ENCODE measurements around the gene CFAP46.

Gene CFAP46

DNA sequence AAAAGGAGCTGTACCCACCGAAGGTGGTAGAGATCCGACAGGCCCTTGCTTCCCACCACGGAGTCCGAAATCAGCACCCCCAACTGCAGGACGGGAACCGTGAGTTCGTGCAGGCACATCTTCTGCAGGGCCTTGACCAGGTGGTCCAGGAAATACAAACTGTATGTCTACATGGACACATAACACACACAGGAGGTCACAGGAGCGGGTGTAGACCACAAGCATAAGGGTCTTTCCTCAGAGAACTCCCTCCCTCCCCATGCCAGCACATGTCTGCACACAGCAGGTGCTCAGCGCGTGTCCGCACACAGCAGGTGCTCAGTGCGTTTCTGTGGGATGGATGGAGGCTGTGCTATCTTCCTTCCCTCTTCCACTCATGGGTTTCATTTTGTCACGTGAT lies 69.7 kb downstream of the CFAP46 start:
- TF ChIP-seq SIN3A (IDR thresholded peaks at IDR 0.05; ENCODE audit: borderline replicate concordance, insufficient read depth, low read length): no peak
- no peak for TF ChIP-seq POLR2AphosphoS5 (IDR thresholded peaks at IDR 0.05; ENCODE audit: low read depth, low read length)
- no peak for TF ChIP-seq TAF1 (IDR thresholded peaks at IDR 0.05; ENCODE audit: borderline replicate concordance, insufficient read depth, low read length)
- TF ChIP-seq FOXP2 (optimal IDR thresholded peaks at IDR 0.05; ENCODE audit: borderline replicate concordance, extremely low read depth, extremely low read length, insufficient read depth): no peak
- TF ChIP-seq, protein P1, sequence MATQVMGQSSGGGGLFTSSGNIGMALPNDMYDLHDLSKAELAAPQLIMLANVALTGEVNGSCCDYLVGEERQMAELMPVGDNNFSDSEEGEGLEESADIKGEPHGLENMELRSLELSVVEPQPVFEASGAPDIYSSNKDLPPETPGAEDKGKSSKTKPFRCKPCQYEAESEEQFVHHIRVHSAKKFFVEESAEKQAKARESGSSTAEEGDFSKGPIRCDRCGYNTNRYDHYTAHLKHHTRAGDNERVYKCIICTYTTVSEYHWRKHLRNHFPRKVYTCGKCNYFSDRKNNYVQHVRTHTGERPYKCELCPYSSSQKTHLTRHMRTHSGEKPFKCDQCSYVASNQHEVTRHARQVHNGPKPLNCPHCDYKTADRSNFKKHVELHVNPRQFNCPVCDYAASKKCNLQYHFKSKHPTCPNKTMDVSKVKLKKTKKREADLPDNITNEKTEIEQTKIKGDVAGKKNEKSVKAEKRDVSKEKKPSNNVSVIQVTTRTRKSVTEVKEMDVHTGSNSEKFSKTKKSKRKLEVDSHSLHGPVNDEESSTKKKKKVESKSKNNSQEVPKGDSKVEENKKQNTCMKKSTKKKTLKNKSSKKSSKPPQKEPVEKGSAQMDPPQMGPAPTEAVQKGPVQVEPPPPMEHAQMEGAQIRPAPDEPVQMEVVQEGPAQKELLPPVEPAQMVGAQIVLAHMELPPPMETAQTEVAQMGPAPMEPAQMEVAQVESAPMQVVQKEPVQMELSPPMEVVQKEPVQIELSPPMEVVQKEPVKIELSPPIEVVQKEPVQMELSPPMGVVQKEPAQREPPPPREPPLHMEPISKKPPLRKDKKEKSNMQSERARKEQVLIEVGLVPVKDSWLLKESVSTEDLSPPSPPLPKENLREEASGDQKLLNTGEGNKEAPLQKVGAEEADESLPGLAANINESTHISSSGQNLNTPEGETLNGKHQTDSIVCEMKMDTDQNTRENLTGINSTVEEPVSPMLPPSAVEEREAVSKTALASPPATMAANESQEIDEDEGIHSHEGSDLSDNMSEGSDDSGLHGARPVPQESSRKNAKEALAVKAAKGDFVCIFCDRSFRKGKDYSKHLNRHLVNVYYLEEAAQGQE (IDR thresholded peaks at IDR 0.05; ENCODE audit: insufficient read depth in 1 of 2, low read depth in 2 of 2, low read length in 2 of 2): no peak

DNA sequence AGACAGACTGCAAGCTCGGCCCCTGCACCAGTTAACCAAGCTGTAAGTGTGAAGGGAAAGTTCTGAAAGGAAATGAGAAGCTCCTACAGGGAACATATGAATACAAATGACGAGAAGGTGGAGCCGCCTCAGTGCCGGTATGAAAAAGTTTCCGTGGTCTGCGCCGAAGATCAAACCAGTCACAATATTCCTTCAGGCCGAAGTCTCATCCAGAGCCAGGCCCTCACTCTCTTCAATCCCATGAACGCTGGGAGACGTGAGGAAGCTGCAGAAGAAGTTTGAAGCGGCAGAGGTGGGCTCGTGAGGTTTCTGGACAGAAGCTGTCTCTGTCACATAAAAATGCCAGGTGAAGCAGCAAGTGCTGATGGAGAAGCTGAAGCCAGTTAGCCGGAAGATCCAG lies 71.9 kb downstream of the CFAP46 start:
- TF ChIP-seq TAF1 (IDR thresholded peaks at IDR 0.05; ENCODE audit: borderline replicate concordance, insufficient read depth, low read length): no peak
- TF ChIP-seq FOXP2 (optimal IDR thresholded peaks at IDR 0.05; ENCODE audit: borderline replicate concordance, extremely low read depth, extremely low read length, insufficient read depth): no peak
- TF ChIP-seq SIN3A (IDR thresholded peaks at IDR 0.05; ENCODE audit: borderline replicate concordance, insufficient read depth, low read length): no peak
- no peak for TF ChIP-seq POLR2AphosphoS5 (IDR thresholded peaks at IDR 0.05; ENCODE audit: low read depth, low read length)
- TF ChIP-seq, protein P1 (IDR thresholded peaks at IDR 0.05; ENCODE audit: insufficient read depth in 1 of 2, low read depth in 2 of 2, low read length in 2 of 2): no peak

DNA sequence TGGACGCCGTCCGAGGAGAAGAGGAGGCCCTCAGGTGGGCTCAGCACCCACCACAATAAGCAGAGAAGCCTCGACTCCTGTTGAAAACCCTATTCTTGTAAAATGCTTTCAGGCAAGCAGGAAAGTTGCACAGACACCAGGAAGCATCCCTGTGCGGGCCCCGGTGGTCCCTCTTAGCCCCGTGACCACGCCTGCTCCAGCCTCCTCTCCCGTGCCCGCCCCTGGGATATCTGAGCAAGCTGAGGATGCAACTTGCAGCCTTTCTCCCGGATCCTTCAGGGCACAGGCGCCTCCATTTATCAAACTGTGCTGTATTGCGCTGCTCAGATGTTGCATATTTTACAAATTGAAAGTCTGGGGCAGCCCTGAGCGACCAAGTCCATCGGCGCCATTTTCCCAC lies 72.7 kb downstream of the CFAP46 start:
- TF ChIP-seq POLR2AphosphoS5 (IDR thresholded peaks at IDR 0.05; ENCODE audit: low read depth, low read length) (no peak), SIN3A (IDR thresholded peaks at IDR 0.05; ENCODE audit: borderline replicate concordance, insufficient read depth, low read length) (no peak), FOXP2 (optimal IDR thresholded peaks at IDR 0.05; ENCODE audit: borderline replicate concordance, extremely low read depth, extremely low read length, insufficient read depth) (no peak)
- TF ChIP-seq, protein P1 (IDR thresholded peaks at IDR 0.05; ENCODE audit: insufficient read depth in 1 of 2, low read depth in 2 of 2, low read length in 2 of 2): no peak

DNA sequence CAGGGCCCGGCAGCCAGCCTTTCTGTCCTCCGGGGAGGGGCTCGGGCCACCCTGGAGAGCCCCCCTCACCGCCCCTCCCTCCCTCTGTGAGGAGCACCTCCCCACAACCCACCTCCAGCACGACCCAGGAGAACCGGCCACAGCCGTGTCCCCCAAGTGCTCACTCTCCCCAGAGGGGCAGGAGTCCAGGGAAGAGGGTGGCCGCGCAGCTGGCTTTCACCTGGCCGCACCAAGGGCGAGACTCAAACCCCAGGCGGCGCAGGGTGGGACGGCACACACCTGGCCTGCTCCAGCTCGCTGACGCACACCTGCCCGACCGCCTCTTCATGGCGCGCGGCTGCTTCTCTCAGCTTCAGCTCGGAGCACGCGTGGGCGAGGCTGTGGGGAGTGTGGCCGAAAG lies 73.4 kb downstream of the CFAP46 start:
- TF ChIP-seq SIN3A (IDR thresholded peaks at IDR 0.05; ENCODE audit: borderline replicate concordance, insufficient read depth, low read length): no peak
- TF ChIP-seq, protein P1 (IDR thresholded peaks at IDR 0.05; ENCODE audit: insufficient read depth in 1 of 2, low read depth in 2 of 2, low read length in 2 of 2): no peak
- TF ChIP-seq FOXP2 (optimal IDR thresholded peaks at IDR 0.05; ENCODE audit: borderline replicate concordance, extremely low read depth, extremely low read length, insufficient read depth): no peak
- no peak for TF ChIP-seq POLR2AphosphoS5 (IDR thresholded peaks at IDR 0.05; ENCODE audit: low read depth, low read length)
- TF ChIP-seq TAF1 (IDR thresholded peaks at IDR 0.05; ENCODE audit: borderline replicate concordance, insufficient read depth, low read length): no peak
